ENCODE results near the gene TAOK1.

- no peak for TF ChIP-seq CTCF (IDR thresholded peaks at IDR 0.05)
- TF ChIP-seq POLR2A (IDR thresholded peaks at IDR 0.05): no peak
These were observed 11.1 kb downstream of the TAOK1 start for GRCh38 chr17:29401258-29401657.

Data from adrenal gland (tissue), 5 donors.